Upper lobe of left lung (tissue), 4 donors: ENCODE measurements around the gene VASP.

Experiments
- EP300 ChIP-seq, 4 donors: sonication (generic); formaldehyde crosslinking; IDR thresholded peaks; one replicate each; pipeline ENCODE4 v1.5.1; 2017; ENCODE audit warnings: antibody characterized with exemption in 4 of 4, control low read depth in 2 of 4
- POLR2A ChIP-seq, 4 donors: fragments of 450-650 bp; IDR thresholded peaks; one replicate each; pipeline ENCODE4 v1.5.1; 2016 to 2017; ENCODE audit warnings: antibody characterized with exemption in 4 of 4, mild to moderate bottlenecking in 2 of 4
- POLR2AphosphoS5 ChIP-seq, 2 donors: sonication (generic); formaldehyde crosslinking; IDR thresholded peaks; one replicate each; pipeline ENCODE4 v1.5.1; 2017; ENCODE audit warnings: antibody characterized with exemption in 2 of 2
- TF ChIP-seq, protein P1 (sequence below), 6 experiments: fragments of 450-650 bp in 4 of 6; fragments of 200-600 bp in 2 of 6; sonication (generic) in 2 of 6; IDR thresholded peaks; one replicate each; pipeline ENCODE4 v1.5.1; 2016 to 2019; ENCODE audit warnings: antibody characterized with exemption in 6 of 6

DNA sequence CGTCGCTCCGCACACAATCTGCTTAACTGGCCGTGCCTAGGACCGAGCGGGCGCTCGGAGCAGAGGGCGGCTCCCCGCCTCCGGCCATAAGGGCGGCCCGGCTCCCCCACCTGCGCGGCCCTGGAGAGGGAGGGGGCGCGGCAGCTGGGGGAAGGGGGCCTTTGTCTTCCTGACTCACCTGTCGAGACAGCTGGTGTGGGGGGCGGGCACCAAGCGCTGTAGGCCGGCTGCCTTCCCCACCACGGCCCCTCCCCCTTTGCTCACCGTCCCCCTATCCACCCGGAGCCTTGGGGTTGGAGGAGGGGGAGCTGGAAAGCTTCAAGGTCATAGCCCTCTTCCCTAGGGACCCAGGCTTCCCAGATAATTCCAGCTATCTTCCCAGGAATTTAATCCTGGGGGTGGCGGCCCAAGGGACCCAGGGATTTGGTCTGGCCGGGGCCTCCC lies 1.2 kb downstream of the VASP start:
- TF ChIP-seq, protein P1, sequence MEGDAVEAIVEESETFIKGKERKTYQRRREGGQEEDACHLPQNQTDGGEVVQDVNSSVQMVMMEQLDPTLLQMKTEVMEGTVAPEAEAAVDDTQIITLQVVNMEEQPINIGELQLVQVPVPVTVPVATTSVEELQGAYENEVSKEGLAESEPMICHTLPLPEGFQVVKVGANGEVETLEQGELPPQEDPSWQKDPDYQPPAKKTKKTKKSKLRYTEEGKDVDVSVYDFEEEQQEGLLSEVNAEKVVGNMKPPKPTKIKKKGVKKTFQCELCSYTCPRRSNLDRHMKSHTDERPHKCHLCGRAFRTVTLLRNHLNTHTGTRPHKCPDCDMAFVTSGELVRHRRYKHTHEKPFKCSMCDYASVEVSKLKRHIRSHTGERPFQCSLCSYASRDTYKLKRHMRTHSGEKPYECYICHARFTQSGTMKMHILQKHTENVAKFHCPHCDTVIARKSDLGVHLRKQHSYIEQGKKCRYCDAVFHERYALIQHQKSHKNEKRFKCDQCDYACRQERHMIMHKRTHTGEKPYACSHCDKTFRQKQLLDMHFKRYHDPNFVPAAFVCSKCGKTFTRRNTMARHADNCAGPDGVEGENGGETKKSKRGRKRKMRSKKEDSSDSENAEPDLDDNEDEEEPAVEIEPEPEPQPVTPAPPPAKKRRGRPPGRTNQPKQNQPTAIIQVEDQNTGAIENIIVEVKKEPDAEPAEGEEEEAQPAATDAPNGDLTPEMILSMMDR (IDR thresholded peaks at IDR 0.05), result no peak
- TF ChIP-seq POLR2A (IDR thresholded peaks at IDR 0.05) (no peak), POLR2AphosphoS5 (IDR thresholded peaks at IDR 0.05) (no peak), EP300 (IDR thresholded peaks at IDR 0.05) (no peak)
